Omental fat pad (tissue), 4 donors: ENCODE data around the gene SLC8A1. TPM values are rescaled to one million over a fixed set of nuclear protein-coding genes. Genes with fewer than 3 reads are reported as not detected.

Experiments
- ATAC-seq: fragments of 150-250 bp; one replicate; pipeline ENCODE4 v1.9.1; 2016; ENCODE audit warnings: mild to moderate bottlenecking, moderate library complexity; ENCODE audit not compliant: low FRiP score
- DNase-seq: peaks from one replicate; pipeline ENCODE4 v3.0.0-alpha.2; 2019; ENCODE audit warnings: low spot score
- CTCF ChIP-seq, 3 donors: fragments of 450-650 bp; IDR thresholded peaks; one replicate each; pipeline ENCODE4 v1.5.1; 2016 to 2017; ENCODE audit warnings: antibody characterized with exemption in 3 of 3, mild to moderate bottlenecking in 3 of 3, moderate library complexity in 2 of 3
- total RNA-seq, 4 donors: library from RNA; depleted of rRNA; stranded (reverse); fragments of >200 nt; gene quantifications; one replicate each; pipeline ENCODE4 v1.1.0, GENCODE V29; 2016

The SLC8A1 gene
- total RNA-seq, 4 donors from 2014 or later, result 17.5 to 47.0 (median 30.0) TPM

DNA sequence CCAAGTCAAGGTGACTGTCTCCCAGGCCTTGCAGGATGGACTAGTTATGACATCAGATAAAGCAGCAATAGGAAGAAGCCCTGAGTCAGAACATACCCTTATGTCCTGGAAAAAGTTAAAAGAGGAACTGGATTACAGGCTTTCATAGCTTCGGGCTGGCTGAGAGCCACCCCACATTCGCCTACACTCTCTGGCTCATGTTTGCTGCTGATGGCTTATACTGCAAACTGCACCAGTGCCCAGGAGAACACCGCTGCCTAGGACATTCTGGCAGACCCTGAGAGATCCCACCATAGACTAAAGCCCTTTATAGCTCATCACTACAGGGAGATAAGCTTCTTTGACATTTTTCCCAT is 20.3 kb downstream of the SLC8A1 start:
- no peak for TF ChIP-seq CTCF (IDR thresholded peaks at IDR 0.05)
- no peak for DNase-seq
- peak; percentile 16 for ATAC-seq

GRCh38 chr2:40430776-40431599 is 20.9 kb downstream of the SLC8A1 start:
- DNase-seq (no peak), ATAC-seq (no peak)
- TF ChIP-seq CTCF (IDR thresholded peaks at IDR 0.05), result no peak

DNA sequence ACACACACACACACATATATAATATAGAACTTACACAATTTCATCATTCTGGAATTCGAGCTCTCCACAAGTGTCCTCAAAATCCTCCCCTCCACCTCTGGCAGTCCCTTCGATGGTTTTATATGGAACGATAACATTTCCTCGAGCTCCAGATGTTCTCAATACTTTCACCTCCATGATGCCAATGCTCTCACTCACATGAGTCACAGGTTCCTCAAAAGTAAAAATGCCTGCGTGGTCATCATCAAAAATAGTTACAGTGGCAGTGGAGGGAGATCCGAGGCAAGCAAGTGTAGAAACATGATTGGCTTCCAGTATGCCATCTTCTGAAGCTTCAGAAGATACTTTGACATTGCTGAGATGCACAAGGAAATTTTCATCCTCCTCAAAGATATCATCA is 23.5 kb downstream of the SLC8A1 start:
- ATAC-seq (no peak), DNase-seq (no peak)
- no peak for TF ChIP-seq CTCF (IDR thresholded peaks at IDR 0.05)

DNA sequence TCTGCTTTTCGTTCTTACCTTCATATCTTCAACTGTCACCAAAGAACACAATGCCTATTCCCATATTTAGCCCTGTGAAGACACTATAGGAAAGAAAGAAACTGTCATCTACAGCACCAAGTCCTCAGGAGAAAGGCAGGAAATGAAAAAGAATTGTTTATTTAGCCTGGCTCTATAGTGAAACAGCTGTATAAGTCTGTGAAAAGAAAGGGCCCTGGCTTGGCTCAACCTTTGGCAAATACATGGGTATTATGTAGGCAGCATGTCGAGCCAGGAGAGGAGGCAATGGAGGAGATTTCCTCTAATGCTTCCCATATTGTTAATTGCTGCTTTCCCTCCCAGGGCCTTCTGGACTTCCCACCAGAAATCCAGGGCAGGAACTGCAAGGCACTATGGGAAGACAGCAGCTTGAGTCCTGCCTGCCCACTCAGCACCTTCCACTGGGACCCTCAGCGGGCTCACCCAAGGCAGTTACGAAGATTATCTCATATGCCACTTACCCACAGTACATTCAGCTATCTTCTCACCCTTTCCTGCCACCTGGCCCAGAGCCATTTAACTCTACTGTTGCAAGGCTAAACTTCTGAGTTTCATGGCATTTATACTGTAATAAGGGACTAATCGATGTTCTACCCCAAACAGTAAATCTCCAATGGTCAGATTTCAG is 30.1 kb downstream of the SLC8A1 start:
- DNase-seq (no peak), ATAC-seq (no peak)
- TF ChIP-seq CTCF (IDR thresholded peaks at IDR 0.05), result no peak

DNA sequence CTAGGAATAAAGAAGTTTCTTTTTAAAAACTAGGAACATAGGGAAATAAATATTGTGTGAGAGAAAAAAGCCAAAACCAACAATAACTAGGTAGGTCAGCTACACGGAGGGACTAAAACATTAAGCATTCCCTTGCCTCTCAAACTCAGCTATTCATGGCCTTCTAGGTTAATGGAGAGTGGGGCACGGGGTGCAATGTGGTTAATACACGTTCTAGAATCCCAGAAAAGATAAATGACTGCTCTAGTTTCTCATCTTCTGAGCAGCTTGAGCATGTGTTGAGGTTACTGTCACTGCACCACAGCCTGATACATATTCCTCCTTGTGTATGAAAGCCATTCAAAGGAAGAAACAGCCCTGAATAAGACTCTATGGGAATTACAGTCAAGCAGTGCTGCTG is 31.4 kb downstream of the SLC8A1 start:
- ATAC-seq (no peak), DNase-seq (no peak)
- no peak for TF ChIP-seq CTCF (IDR thresholded peaks at IDR 0.05)

GRCh38 chr2:40419364-40419762 is 32.5 kb downstream of the SLC8A1 start:
- DNase-seq (no peak), ATAC-seq (no peak)
- TF ChIP-seq CTCF (IDR thresholded peaks at IDR 0.05), result no peak
